ENCODE results near the gene ARL8A. TPM values are rescaled to one million over a fixed set of nuclear protein-coding genes. Genes with fewer than 3 reads are reported as not detected.

Gene ARL8A
- total and polyA plus RNA-seq, 2 of the 4 experiments (the other 2 are of a cell fraction), result 18.1 to 30.7 TPM

DNA sequence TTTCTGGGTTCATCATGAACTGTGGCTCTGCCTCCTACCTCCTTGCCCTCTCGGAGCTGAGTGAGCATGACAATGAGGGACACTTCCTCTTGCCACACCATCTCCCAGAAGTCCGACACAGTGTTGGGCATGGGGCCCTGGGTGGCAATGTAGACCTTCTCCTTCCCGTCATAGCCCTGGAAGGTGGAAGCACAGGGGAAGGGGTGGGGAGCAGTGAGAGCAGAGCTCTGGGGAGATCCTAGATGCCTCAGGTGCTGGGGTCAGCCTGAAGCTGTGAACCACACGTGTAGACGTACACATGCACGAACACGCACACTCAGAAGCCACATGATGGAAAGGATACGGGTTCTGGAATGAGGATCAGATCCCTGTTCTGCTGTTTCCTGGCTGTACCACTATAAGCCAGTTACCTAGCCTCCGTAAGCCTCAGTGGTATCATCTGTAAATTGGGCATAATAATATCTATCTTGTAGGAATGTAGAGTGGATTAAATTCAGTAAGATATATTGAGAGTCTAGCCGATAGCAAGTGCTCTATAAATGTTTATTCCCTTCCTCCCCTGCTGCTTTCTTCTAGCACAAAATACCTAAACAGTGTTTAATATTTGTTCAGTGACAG, 9.7 kb upstream of the ARL8A start:
- Histone ChIP-seq H2BK20ac (ENCODE audit: low read depth, low read length) (no peak overlapping the region), H3K14ac (replicated peaks; ENCODE audit: low read depth, low read length) (no peak overlapping the region), H3K9me1 (ENCODE audit: insufficient read depth, low read length) (no peaks in the 10 kb centered on the region), H3K9ac (ENCODE audit: low read depth, low read length) (no peak overlapping the region), H2AFZ (replicated peaks; ENCODE audit: low read length, poor library complexity) (no peak overlapping the region), H2AK9ac (replicated peaks; ENCODE audit: low read depth, low read length, poor library complexity) (no peak overlapping the region), H4K8ac (ENCODE audit: low read depth in 2 of 2, low read length in 2 of 2) (no peak overlapping the region), H3K27me3 (ENCODE audit: control insufficient read depth, insufficient read depth, low read length) (peaks cover 25% of the 10 kb centered on the region), H3K4me1 (ENCODE audit: control insufficient read depth, insufficient read depth, low read length) (no peaks in the 10 kb centered on the region), H3K27ac (ENCODE audit: insufficient read depth, low read length) (no peak overlapping the region), H3K4ac (ENCODE audit: low read depth, low read length) (no peak overlapping the region), H3K56ac (ENCODE audit: extremely low read depth, insufficient read depth, low read length) (no peak overlapping the region), H3K9me3 (ENCODE audit: control insufficient read depth, insufficient read depth, low read length) (no peaks in the 10 kb centered on the region), H3K4me3 (ENCODE audit: insufficient read depth, low read depth, low read length) (no peak overlapping the region), H4K5ac (ENCODE audit: low read depth, low read length) (no peak overlapping the region), H3K36me3 (ENCODE audit: control insufficient read depth, insufficient read depth, low read length) (no peaks in the 10 kb centered on the region), H2AK5ac (ENCODE audit: low read depth, low read length) (no peak overlapping the region), H3K79me1 (ENCODE audit: low read depth in 1 of 2, low read length in 2 of 2) (no peaks in the 10 kb centered on the region), H2BK5ac (ENCODE audit: low read depth, low read length, poor library complexity, severe bottlenecking) (no peak overlapping the region), H2BK120ac (ENCODE audit: low read depth, low read length) (no peak overlapping the region), H3K23ac (ENCODE audit: low read depth, low read length) (no peak overlapping the region), H4K91ac (ENCODE audit: insufficient read depth, low read depth, low read length) (no peak overlapping the region), H2BK15ac (ENCODE audit: low read depth, low read length) (no peak overlapping the region), H3K4me2 (ENCODE audit: low read depth, low read length) (no peak overlapping the region), H4K20me1 (ENCODE audit: insufficient read depth, low read length) (no peaks in the 10 kb centered on the region), H3K18ac (ENCODE audit: low read depth, low read length) (no peak overlapping the region)
- DNase-seq (no peak), ATAC-seq (ENCODE audit: low read depth) (no peak)
- 97% methylated on average over 4 of the region's 10 CpGs; no CpG with 5 or more reads in 1 of the 2 experiments for WGBS, 2 experiments (ENCODE audit: extremely low coverage in 2 of 2, insufficient read length in 1 of 2)
- TF ChIP-seq BHLHE40 (IDR thresholded peaks at IDR 0.05; ENCODE audit: low read depth, low read length) (no peak), FOS (IDR thresholded peaks at IDR 0.05; ENCODE audit: low read depth, low read length) (no peak), SMC3 (IDR thresholded peaks at IDR 0.05; ENCODE audit: low read depth, low read length) (no peak), MAZ (IDR thresholded peaks at IDR 0.05; ENCODE audit: borderline replicate concordance, low read depth, low read length) (no peak), CEBPB (IDR thresholded peaks at IDR 0.05; ENCODE audit: low read depth, low read length) (no peak), CHD1 (IDR thresholded peaks at IDR 0.05; ENCODE audit: low read depth, low read length) (no peak), MXI1 (IDR thresholded peaks at IDR 0.05; ENCODE audit: borderline replicate concordance, low read depth, low read length) (no peak), MAFK (IDR thresholded peaks at IDR 0.05; ENCODE audit: low read depth, low read length) (no peak), NFE2L2 (IDR thresholded peaks at IDR 0.05; ENCODE audit: low read depth, low read length) (no peak), POLR2A (IDR thresholded peaks at IDR 0.05; ENCODE audit: low read depth, low read length) (no peak), ELK1 (IDR thresholded peaks at IDR 0.05; ENCODE audit: borderline replicate concordance, low read depth, low read length) (no peak), RCOR1 (IDR thresholded peaks at IDR 0.05; ENCODE audit: insufficient replicate concordance, low read length) (no peak), RAD21 (IDR thresholded peaks at IDR 0.05; ENCODE audit: low read length) (no peak), RFX5 (IDR thresholded peaks at IDR 0.05; ENCODE audit: low read depth, low read length) (no peak)
- TF ChIP-seq, protein P1, sequence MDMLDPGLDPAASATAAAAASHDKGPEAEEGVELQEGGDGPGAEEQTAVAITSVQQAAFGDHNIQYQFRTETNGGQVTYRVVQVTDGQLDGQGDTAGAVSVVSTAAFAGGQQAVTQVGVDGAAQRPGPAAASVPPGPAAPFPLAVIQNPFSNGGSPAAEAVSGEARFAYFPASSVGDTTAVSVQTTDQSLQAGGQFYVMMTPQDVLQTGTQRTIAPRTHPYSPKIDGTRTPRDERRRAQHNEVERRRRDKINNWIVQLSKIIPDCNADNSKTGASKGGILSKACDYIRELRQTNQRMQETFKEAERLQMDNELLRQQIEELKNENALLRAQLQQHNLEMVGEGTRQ (IDR thresholded peaks at IDR 0.05; ENCODE audit: low read depth, low read length), result no peak
- TF ChIP-seq, protein P2, sequence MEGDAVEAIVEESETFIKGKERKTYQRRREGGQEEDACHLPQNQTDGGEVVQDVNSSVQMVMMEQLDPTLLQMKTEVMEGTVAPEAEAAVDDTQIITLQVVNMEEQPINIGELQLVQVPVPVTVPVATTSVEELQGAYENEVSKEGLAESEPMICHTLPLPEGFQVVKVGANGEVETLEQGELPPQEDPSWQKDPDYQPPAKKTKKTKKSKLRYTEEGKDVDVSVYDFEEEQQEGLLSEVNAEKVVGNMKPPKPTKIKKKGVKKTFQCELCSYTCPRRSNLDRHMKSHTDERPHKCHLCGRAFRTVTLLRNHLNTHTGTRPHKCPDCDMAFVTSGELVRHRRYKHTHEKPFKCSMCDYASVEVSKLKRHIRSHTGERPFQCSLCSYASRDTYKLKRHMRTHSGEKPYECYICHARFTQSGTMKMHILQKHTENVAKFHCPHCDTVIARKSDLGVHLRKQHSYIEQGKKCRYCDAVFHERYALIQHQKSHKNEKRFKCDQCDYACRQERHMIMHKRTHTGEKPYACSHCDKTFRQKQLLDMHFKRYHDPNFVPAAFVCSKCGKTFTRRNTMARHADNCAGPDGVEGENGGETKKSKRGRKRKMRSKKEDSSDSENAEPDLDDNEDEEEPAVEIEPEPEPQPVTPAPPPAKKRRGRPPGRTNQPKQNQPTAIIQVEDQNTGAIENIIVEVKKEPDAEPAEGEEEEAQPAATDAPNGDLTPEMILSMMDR (conservative IDR thresholded peaks at IDR 0.05; ENCODE audit: low read depth, low read length), result no peak
- dilution Hi-C loops (cut with HindIII; ENCODE audit: low sequenced_read_pairs, unreplicated experiment), result no loop called here
- ChIA-PET CTCF (interaction anchor here (0.6 to 1.4 kb wide), 5 partner anchors 8 to 1970 kb away, joined by 3 to 5 read pairs (median 3); no protein-coding TSS in a partner anchor), POLR2A (ENCODE audit: unreplicated experiment) (no interaction called here)
- in situ Hi-C loops (cut with MboI; ENCODE audit: low sequenced_read_pairs), result no loop called here
- BruUV-seq (replicated peaks), result no TSS peak
- intact Hi-C loops (cut with micrococcal nuclease), result no loop called here

Measured in IMR-90 (cell line).